Measurements from ENCODE around the gene SERPINE3. TPM values are rescaled to one million over a fixed set of nuclear protein-coding genes. Genes with fewer than 3 reads are reported as not detected.
A peak's percentile ranks its signal among the peaks of the same experiment; 100 is the strongest.

Gene SERPINE3
- 0.03 TPM in 1 of 2 replicates, not detected in the other for total RNA-seq (2014; rRNA removed; shearing (Covaris generic))
- polyA plus RNA-seq (2015; cell fraction: cytosol; rRNA removed): not detected in 2 replicates
- polyA plus RNA-seq (2015; cell fraction: nucleus; rRNA removed): not detected in 2 replicates

- DNase-seq (ENCODE audit: low read depth): no peak
Observed at GRCh38 chr13:51339354-51339753, at the start of gene SERPINE3. TSS of gene SERPINE3 (plus strand) at chr13:51339691. CDS start at chr13:51341092, 1,401 bp downstream.

- DNase-seq (ENCODE audit: low read depth): peak; percentile 54
Observed at GRCh38 chr13:51291341-51291740, 48.1 kb upstream of the SERPINE3 start.

- DNase-seq (ENCODE audit: low read depth): no peak
Observed at GRCh38 chr13:51292000-51292565, 47.4 kb upstream of the SERPINE3 start.

- DNase-seq (ENCODE audit: low read depth): no peak
Observed at GRCh38 chr13:51297556-51297955, 41.9 kb upstream of the SERPINE3 start.

- no peak for DNase-seq (ENCODE audit: low read depth)
Observed at GRCh38 chr13:51298812-51299211, 40.7 kb upstream of the SERPINE3 start.

GRCh38 chr13:51303063-51303552 lies 36.4 kb upstream of the SERPINE3 start:
- DNase-seq (ENCODE audit: low read depth): no peak

- no peak for DNase-seq (ENCODE audit: low read depth)
Observed at GRCh38 chr13:51303882-51304281, 35.6 kb upstream of the SERPINE3 start.

- no peak for DNase-seq (ENCODE audit: low read depth)
Observed at GRCh38 chr13:51305271-51305967, 34.1 kb upstream of the SERPINE3 start.

- no peak for DNase-seq (ENCODE audit: low read depth)
Observed at GRCh38 chr13:51308781-51309180, 30.7 kb upstream of the SERPINE3 start.

GRCh38 chr13:51311231-51311630 lies 28.3 kb upstream of the SERPINE3 start:
- DNase-seq (ENCODE audit: low read depth): no peak

- DNase-seq (ENCODE audit: low read depth): no peak
Observed at GRCh38 chr13:51311957-51312520, 27.5 kb upstream of the SERPINE3 start.

GRCh38 chr13:51313619-51314018 lies 25.9 kb upstream of the SERPINE3 start:
- no peak for DNase-seq (ENCODE audit: low read depth)

- DNase-seq (ENCODE audit: low read depth): peak; percentile 68
Observed at GRCh38 chr13:51317262-51317661, 22.2 kb upstream of the SERPINE3 start.

- no peak for DNase-seq (ENCODE audit: low read depth)
Observed at GRCh38 chr13:51318015-51318414, 21.5 kb upstream of the SERPINE3 start.

- no peak for DNase-seq (ENCODE audit: low read depth)
Observed at GRCh38 chr13:51318876-51319275, 20.6 kb upstream of the SERPINE3 start.

GRCh38 chr13:51321836-51322235 lies 17.7 kb upstream of the SERPINE3 start:
- no peak for DNase-seq (ENCODE audit: low read depth)

- DNase-seq (ENCODE audit: low read depth): no peak
Observed at GRCh38 chr13:51322826-51323225, 16.7 kb upstream of the SERPINE3 start.

GRCh38 chr13:51323824-51324511 lies 15.5 kb upstream of the SERPINE3 start:
- DNase-seq (ENCODE audit: low read depth): no peak

- DNase-seq (ENCODE audit: low read depth): no peak
Observed at GRCh38 chr13:51324714-51325420, 14.6 kb upstream of the SERPINE3 start.

GRCh38 chr13:51325837-51326236 lies 13.7 kb upstream of the SERPINE3 start:
- no peak for DNase-seq (ENCODE audit: low read depth)

GRCh38 chr13:51326777-51327176 lies 12.7 kb upstream of the SERPINE3 start:
- no peak for DNase-seq (ENCODE audit: low read depth)
